ENCODE results near the gene NLGN3. TPM values are rescaled to one million over a fixed set of nuclear protein-coding genes. Genes with fewer than 3 reads are reported as not detected.

NLGN3 gene
- total RNA-seq, 1 donor from 2014 or later = 1.1 TPM

DNA sequence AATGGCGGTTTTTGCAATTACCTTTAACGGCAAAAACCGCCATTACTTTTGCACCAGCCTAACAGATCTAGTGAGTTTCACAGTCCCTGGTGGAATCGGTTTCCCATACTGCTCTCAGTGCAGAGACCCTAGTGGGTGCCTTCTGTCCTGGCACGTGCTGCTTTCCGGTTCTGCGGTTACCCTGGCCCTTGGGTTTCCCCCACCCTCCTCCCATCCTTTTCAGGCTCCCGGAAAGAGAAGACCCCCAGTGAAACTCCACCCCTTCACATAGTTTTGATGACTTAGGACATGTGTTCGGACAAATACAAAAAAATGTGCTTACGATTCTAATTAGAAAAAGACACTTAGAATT is 36.9 kb downstream of the NLGN3 start:
- H3K36me3 Mint-ChIP-seq (ENCODE audit: low read depth) = peaks cover 10% of the 10 kb centered on the region
- H3K4me1 Mint-ChIP-seq (ENCODE audit: low read depth) = peaks cover 22% of the 10 kb centered on the region
- peak overlapping the region; percentile 98 for H3K27ac Mint-ChIP-seq
- intact Hi-C loops (cut with micrococcal nuclease) = loop anchor here (5.0 kb wide), 1 partner anchor 441 kb away; no protein-coding TSS in a partner anchor
- DNase-seq (ENCODE audit: low spot score) = peak; percentile 29
- H3K27me3 Mint-ChIP-seq (ENCODE audit: insufficient read depth) = no peaks in the 10 kb centered on the region
- peak overlapping the region; percentile 91 for H3K4me3 Mint-ChIP-seq
- no peaks in the 10 kb centered on the region for H3K9me3 Mint-ChIP-seq

DNA sequence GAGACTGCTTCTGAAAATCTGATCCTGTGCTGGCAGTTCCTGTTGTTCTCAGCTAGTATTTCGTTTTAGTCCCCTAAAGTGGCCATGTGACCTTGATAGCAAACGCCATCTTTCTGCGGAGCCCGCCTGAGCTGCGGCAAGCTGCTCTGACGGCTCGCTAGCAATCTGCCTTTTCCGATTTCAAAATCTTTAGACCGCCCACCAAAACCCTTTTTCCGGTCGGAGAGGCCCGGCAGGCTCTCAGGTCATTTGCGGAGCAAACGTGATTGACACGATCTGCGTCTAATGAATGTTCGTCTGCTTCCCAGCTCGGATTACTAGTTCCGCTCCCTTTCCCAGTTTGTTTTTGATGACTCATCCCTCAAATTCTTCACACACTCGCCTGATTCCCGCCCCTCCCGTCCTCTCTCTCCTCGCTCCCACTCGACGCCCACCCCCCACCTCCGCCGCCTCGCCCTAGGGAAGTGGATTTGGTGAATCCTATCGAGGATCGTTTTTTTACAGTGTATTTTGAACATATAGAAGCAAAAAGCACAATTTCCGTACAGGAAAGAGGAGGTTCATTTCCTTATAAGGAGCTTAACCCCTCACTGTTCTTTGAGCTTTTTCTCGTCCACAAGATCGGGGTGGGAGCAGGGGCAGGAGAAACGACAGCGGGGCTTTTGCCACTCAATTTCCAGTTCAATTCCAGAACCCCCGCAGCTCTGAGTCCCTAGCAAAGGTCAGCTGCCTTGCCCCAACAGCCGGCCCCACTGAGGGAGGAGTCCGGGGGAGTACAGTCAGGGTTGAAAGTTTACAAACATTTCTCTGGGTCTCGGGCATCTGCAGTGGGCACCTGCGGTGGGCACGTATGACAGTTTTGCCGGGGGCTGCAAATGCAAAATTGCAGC is 37.5 kb downstream of the NLGN3 start:
- peak; percentile 80 for DNase-seq (ENCODE audit: low spot score)
- H3K4me3 Mint-ChIP-seq = peak overlapping the region; percentile 91
- peak overlapping the region; percentile 98 for H3K27ac Mint-ChIP-seq
- no peaks in the 10 kb centered on the region for H3K9me3 Mint-ChIP-seq
- intact Hi-C loops (cut with micrococcal nuclease) = loop anchor here (1.0 to 5.0 kb wide), 8 partner anchors 14 to 440 kb away; partner anchors contain the start of genes MED12, NONO, SNX12 and TAF1
- peaks cover 6% of the 10 kb centered on the region for H3K36me3 Mint-ChIP-seq (ENCODE audit: low read depth)
- H3K27me3 Mint-ChIP-seq (ENCODE audit: insufficient read depth) = no peaks in the 10 kb centered on the region
- H3K4me1 Mint-ChIP-seq (ENCODE audit: low read depth) = peaks cover 26% of the 10 kb centered on the region

DNA sequence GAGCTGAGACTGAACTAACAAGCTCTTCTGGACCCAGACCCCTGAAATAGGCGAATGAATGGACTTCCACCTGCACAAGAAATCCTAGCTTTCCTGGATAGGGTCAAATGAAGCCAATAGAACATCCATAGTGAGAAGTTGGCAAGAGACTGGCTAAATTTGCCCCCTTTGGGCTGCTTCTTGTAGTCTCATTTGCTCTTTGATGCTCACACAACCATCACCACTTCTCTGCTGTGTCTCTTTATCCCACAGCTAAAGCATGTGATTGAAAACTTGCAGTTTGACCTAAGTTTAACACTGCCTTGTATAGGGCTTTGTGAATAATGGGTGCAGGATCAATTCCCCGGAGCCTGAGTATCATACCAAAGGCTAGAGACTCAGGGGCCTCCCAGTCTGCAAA is 38.2 kb downstream of the NLGN3 start:
- Mint-ChIP-seq H3K4me1 (ENCODE audit: low read depth) (peaks cover 26% of the 10 kb centered on the region), H3K4me3 (peak overlapping the region; percentile 91), H3K27me3 (ENCODE audit: insufficient read depth) (no peaks in the 10 kb centered on the region), H3K27ac (peak overlapping the region; percentile 98), H3K36me3 (ENCODE audit: low read depth) (peaks cover 2% of the 10 kb centered on the region), H3K9me3 (no peaks in the 10 kb centered on the region)
- DNase-seq (ENCODE audit: low spot score) = no peak
- intact Hi-C loops (cut with micrococcal nuclease) = loop anchor here (1.0 to 5.0 kb wide), 8 partner anchors 13 to 439 kb away; partner anchors contain the start of genes MED12, NONO, SNX12 and TAF1

DNA sequence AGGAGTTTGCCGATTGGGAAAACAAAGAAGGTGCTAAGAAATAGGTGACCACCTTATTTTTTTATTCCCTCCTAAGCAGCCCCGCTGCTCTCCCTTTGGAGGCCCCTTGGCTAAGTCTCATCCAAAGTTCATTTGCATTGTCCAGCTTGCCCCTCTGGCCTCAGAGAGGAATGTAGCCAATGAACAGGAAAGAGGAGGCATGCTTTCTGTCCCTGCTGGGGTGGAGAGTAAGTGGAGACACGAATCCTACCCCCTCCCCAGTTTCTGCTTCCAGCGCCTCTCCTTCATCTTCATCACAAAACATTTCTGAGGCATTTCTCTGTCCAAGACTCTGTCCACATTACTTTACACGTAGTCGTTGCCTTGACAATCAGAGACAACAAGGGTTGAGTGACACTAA is 38.7 kb downstream of the NLGN3 start:
- H3K36me3 Mint-ChIP-seq (ENCODE audit: low read depth) = peaks cover 2% of the 10 kb centered on the region
- peaks cover 26% of the 10 kb centered on the region for H3K4me1 Mint-ChIP-seq (ENCODE audit: low read depth)
- no peaks in the 10 kb centered on the region for H3K9me3 Mint-ChIP-seq
- H3K27ac Mint-ChIP-seq = no peak overlapping the region
- intact Hi-C loops (cut with micrococcal nuclease) = loop anchor here (5.0 kb wide), 1 partner anchor 439 kb away; no protein-coding TSS in a partner anchor
- no peak overlapping the region for H3K4me3 Mint-ChIP-seq
- no peaks in the 10 kb centered on the region for H3K27me3 Mint-ChIP-seq (ENCODE audit: insufficient read depth)
- no peak for DNase-seq (ENCODE audit: low spot score)

DNA sequence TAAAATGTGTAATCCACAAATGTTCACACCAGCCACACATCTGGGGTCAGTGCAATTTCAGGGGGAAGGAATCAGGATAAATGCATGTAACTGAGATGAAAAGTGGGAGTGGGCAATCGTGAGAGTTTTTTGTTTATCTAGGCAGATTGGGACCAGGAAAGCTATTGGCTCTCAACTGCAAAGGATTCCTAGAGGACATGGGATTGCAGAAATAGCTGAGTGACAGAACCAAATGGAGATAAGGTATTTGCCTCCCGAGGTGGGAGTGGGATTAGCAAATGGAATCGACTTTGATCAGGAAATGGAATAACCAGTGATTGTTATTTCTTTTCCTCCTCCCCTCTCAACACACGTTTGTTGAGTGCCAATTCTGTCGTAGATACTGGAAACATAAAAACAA is 39.5 kb downstream of the NLGN3 start:
- peaks cover 23% of the 10 kb centered on the region for H3K4me1 Mint-ChIP-seq (ENCODE audit: low read depth)
- no peak overlapping the region for H3K27ac Mint-ChIP-seq
- H3K9me3 Mint-ChIP-seq = no peaks in the 10 kb centered on the region
- intact Hi-C loops (cut with micrococcal nuclease) = loop anchor here (5.0 kb wide), 1 partner anchor 438 kb away; no protein-coding TSS in a partner anchor
- no peaks in the 10 kb centered on the region for H3K27me3 Mint-ChIP-seq (ENCODE audit: insufficient read depth)
- H3K36me3 Mint-ChIP-seq (ENCODE audit: low read depth) = peaks cover 2% of the 10 kb centered on the region
- no peak overlapping the region for H3K4me3 Mint-ChIP-seq
- no peak for DNase-seq (ENCODE audit: low spot score)

DNA sequence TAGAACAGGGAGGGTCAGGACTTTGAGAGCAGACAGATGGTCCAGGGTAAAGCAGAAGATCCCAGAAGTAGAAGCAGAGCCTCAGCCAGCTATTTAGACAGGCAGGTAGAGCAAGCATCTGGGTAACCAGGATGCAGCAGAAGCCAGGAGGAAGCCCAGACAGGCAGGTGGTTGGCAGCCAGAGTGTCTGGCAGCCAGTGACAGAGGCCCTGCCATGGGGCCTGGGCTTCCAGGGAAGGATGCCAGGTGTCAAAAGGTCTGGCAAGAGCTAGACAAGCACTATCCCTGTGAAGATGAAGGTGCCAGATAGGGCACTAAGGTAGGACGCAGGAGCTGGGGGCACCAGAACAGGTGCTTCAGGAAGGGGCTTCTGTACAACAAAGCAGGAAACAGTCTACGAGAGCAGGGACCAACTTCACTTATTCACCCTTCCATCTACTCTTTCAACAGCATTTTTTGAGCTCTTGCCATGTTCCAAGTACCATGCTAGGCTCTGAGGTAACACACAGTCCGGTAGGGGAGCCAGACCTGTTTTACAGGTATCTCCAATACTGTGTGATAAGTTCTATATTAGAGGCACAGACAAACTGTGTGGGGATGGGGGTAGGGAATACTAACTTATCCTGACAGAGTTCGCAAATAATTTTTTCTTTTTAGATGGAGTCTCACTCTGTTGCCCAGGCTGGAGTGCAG is 40.3 kb downstream of the NLGN3 start:
- peaks cover 2% of the 10 kb centered on the region for H3K36me3 Mint-ChIP-seq (ENCODE audit: low read depth)
- no peak for DNase-seq (ENCODE audit: low spot score)
- intact Hi-C loops (cut with micrococcal nuclease) = loop anchor here (5.0 kb wide), 1 partner anchor 437 kb away; no protein-coding TSS in a partner anchor
- peaks cover 20% of the 10 kb centered on the region for H3K4me1 Mint-ChIP-seq (ENCODE audit: low read depth)
- H3K9me3 Mint-ChIP-seq = no peaks in the 10 kb centered on the region
- H3K4me3 Mint-ChIP-seq = no peak overlapping the region
- H3K27me3 Mint-ChIP-seq (ENCODE audit: insufficient read depth) = no peaks in the 10 kb centered on the region
- H3K27ac Mint-ChIP-seq = no peak overlapping the region

DNA sequence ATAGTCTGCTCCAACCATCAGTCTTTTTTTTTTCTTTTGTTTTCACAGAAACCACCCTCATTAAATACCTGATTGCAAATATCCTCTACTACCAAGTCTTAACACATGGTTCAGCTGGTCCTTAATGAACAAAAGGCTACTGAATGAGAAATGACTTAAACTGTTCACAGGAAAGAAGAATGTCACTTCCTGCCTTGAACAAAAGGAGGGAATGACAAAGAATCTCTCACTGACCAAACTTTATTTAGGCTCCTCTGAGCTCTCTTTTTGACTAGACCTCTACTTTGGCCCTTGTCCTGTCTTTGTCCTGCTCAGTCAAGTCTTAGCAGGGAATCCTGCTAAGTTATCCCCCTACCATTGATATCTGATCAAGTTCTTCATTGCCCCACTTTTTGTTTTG is 46.6 kb downstream of the NLGN3 start:
- no peaks in the 10 kb centered on the region for H3K9me3 Mint-ChIP-seq
- peaks cover 12% of the 10 kb centered on the region for H3K36me3 Mint-ChIP-seq (ENCODE audit: low read depth)
- DNase-seq (ENCODE audit: low spot score) = no peak
- no peaks in the 10 kb centered on the region for H3K27me3 Mint-ChIP-seq (ENCODE audit: insufficient read depth)
- peak overlapping the region; percentile 32 for H3K27ac Mint-ChIP-seq
- H3K4me1 Mint-ChIP-seq (ENCODE audit: low read depth) = peaks cover 27% of the 10 kb centered on the region
- no peak overlapping the region for H3K4me3 Mint-ChIP-seq
- intact Hi-C loops (cut with micrococcal nuclease) = no loop called here

DNA sequence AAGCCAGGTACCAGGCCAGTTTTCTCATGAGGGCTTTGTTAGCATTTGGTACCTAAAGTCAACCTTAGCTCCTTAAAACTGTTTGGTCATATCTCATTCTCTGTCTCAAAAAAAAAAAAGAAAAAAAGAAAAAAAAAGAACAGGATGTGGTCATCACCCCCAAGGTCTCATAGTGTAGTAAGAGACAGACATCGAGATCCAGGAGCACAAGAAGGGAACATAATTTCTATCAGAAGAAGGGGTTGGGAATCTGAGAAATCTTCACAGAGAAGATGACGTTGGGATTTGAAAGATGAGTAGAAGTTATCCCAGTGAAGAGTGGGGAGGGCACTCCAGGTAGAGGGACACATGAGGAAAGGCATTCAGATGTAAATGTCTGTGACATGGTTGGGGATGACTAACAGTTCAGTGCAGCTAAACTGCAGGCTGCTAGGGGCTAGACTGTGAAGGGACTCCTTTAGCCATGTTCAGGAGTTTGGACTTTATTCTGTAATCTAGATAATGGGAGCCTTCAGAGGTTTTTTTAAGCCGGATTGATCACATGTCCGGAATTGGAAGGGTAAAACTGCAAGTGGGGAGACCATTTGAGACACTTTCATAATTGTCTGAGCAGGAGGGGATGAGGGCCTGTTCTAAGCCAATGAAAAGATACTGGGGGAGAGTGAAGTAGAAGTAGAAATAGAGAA is 51.5 kb downstream of the NLGN3 start:
- Mint-ChIP-seq H3K4me3 (peak overlapping the region; percentile 92), H3K9me3 (no peaks in the 10 kb centered on the region), H3K36me3 (ENCODE audit: low read depth) (peaks cover 13% of the 10 kb centered on the region)

DNA sequence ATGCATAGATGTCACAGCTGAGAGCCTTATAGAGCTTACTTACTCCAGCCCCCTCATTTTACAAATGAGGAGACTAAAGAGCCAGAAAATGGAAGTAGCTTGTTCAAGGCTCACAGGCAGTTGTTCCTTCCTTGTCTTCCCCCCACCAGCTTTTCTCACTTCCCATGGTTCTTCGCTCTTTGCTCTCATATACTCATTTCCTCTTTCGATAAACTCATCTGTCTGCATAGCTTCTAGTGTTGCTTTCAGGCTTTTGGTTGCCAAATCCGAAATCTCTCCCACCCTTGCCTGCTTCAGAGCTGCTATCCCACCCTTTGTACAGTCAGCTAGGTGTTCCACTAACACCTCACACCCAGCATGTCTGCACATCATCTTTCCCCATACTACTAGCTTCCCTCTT is 53.4 kb downstream of the NLGN3 start:
- peak overlapping the region; percentile 92 for H3K27ac Mint-ChIP-seq
- H3K36me3 Mint-ChIP-seq (ENCODE audit: low read depth) = peaks cover 10% of the 10 kb centered on the region
- no peaks in the 10 kb centered on the region for H3K9me3 Mint-ChIP-seq
- no peak for DNase-seq (ENCODE audit: low spot score)
- intact Hi-C loops (cut with micrococcal nuclease) = loop anchor here (5.0 kb wide), 3 partner anchors 86 to 169 kb away; partner anchors contain the start of genes IL2RG, SNX12 and TAF1
- peaks cover 21% of the 10 kb centered on the region for H3K4me1 Mint-ChIP-seq (ENCODE audit: low read depth)
- H3K27me3 Mint-ChIP-seq (ENCODE audit: insufficient read depth) = no peaks in the 10 kb centered on the region
- H3K4me3 Mint-ChIP-seq = peak overlapping the region; percentile 94

More for the DNA sequence above, 51.5 kb downstream of the NLGN3 start:
- Mint-ChIP-seq H3K27me3 (ENCODE audit: insufficient read depth) (no peaks in the 10 kb centered on the region), H3K27ac (peak overlapping the region; percentile 99), H3K4me1 (ENCODE audit: low read depth) (peaks cover 31% of the 10 kb centered on the region)
- intact Hi-C loops (cut with micrococcal nuclease) = loop anchor here (1.0 to 5.0 kb wide), 6 partner anchors 14 to 171 kb away; partner anchors contain the start of genes IL2RG, NONO, SNX12 and TAF1
- DNase-seq (ENCODE audit: low spot score) = peak; percentile 0

DNA sequence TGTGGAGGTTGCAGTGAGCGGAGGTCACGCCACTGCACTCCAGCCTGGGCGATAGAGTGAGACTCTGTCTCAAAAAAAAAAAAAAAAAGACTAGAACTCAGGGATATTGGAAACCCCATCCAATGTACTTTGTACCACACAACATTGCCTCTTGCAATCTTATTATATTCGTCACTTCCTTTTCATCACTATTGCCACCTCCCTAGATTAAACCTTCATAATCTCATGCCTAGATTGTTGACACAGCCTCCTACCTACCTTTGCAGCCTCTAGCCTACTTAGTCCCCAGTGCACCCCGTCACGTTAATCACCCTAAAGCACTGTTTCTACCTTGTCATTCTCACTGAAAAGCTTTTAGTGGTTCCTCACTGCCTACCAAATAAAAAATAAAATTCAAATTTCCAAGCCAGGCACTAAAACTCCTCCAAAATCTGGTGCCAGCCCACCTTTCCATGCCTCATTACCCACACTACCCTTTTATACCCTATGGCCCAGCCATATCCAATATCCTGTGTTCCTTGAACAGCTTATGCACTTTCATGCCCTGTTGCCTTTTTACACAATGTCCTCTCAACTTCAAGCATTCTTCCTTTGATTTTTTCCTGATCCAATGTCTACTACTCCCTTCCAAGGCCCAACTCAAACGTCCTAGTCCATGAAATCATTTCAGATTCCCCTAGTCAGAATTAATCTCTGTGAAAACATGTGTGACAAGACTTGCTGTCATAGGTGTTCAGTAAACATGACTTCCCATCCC is 54.8 kb downstream of the NLGN3 start:
- intact Hi-C loops (cut with micrococcal nuclease) = loop anchor here (5.0 kb wide), 3 partner anchors 87 to 168 kb away; partner anchors contain the start of genes IL2RG, SNX12 and TAF1
- Mint-ChIP-seq H3K36me3 (ENCODE audit: low read depth) (peaks cover 10% of the 10 kb centered on the region), H3K27ac (no peak overlapping the region), H3K9me3 (no peaks in the 10 kb centered on the region), H3K4me1 (ENCODE audit: low read depth) (peaks cover 21% of the 10 kb centered on the region), H3K27me3 (ENCODE audit: insufficient read depth) (no peaks in the 10 kb centered on the region), H3K4me3 (peak overlapping the region; percentile 55)
- no peak for DNase-seq (ENCODE audit: low spot score)

DNA sequence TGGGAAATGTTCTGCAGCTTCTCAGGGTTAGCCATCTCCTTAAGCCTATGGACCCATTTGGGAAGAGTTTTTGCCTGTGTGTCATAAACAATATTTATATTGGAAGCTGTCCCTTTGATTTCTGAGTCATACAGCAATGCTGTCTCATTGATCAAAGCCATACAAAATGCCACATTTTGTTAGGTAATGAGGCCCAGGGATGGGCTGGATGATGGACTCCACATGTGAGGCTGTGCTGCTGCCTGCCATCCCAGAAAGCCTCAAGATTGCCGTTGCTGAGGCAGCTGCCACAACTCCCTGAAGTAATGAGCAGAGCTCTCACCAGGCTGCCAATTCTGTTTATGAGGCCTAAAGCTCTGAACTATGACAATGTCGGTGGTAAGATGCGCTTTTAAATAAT is 66.2 kb downstream of the NLGN3 start:
- no peaks in the 10 kb centered on the region for H3K9me3 Mint-ChIP-seq

DNA sequence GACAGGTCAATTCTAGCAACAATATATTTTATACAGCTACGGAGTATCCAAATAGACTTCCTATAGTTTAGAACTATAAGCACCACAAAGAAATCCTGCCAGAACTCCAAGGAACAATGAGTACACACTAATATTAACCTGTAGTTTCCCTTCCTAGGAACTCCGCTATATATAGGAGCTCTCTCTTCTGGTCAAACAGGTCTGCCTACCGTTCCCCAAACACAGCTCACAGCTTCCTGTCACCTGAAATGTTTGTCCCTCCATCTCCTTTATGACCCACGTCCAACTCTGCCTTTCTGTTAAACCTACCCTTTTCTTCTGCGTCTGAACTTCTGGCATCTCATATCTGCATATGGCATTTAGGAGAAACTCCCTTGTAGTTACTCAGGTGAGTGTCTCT is 67.9 kb downstream of the NLGN3 start:
- Mint-ChIP-seq H3K27me3 (ENCODE audit: insufficient read depth) (peaks cover 3% of the 10 kb centered on the region), H3K4me3 (no peak overlapping the region)
- intact Hi-C loops (cut with micrococcal nuclease) = no loop called here

More for the DNA sequence above, 66.2 kb downstream of the NLGN3 start:
- Mint-ChIP-seq H3K4me3 (no peak overlapping the region), H3K4me1 (ENCODE audit: low read depth) (no peaks in the 10 kb centered on the region), H3K36me3 (ENCODE audit: low read depth) (no peaks in the 10 kb centered on the region), H3K27me3 (ENCODE audit: insufficient read depth) (peaks cover 3% of the 10 kb centered on the region), H3K27ac (no peak overlapping the region)
- DNase-seq (ENCODE audit: low spot score) = no peak
- intact Hi-C loops (cut with micrococcal nuclease) = no loop called here

More for the DNA sequence above, 67.9 kb downstream of the NLGN3 start:
- no peak for DNase-seq (ENCODE audit: low spot score)
- H3K27ac Mint-ChIP-seq = no peak overlapping the region
- no peaks in the 10 kb centered on the region for H3K9me3 Mint-ChIP-seq
- no peaks in the 10 kb centered on the region for H3K36me3 Mint-ChIP-seq (ENCODE audit: low read depth)
- no peaks in the 10 kb centered on the region for H3K4me1 Mint-ChIP-seq (ENCODE audit: low read depth)
